CD4-positive, alpha-beta T cell (primary cell): Measurements from ENCODE around the gene PCDHAC2. TPM values are rescaled to one million over a fixed set of nuclear protein-coding genes. Genes with fewer than 3 reads are reported as not detected.
A peak's percentile ranks its signal among the peaks of the same experiment; 100 is the strongest.

Experiments used
- ATAC-seq: fragments of 200-7000 bp; cut with Tn5 transposase; one replicate; pipeline ENCODE4 v1.10.0; 2022; ENCODE audit warnings: mild to moderate bottlenecking; ENCODE audit not compliant: poor library complexity
- CTCF ChIA-PET: fragments of 350-600 bp; sonication (Branson Sonifier 250); formaldehyde crosslinking; loops from one replicate; lab custom pipeline; 2021; ENCODE audit warnings: antibody characterized with exemption, inconsistent platforms; lab: Charles Lee
- POLR2A ChIA-PET: fragments of 350-600 bp; sonication (Branson Sonifier 250); formaldehyde crosslinking; loops from one replicate; lab custom pipeline; 2021; ENCODE audit warnings: antibody characterized with exemption, inconsistent platforms; lab: Charles Lee
- DNase-seq, 14 experiments: peaks; one replicate each; pipeline ENCODE4 v3.0.0-alpha.2; 2013 to 2020; ENCODE audit warnings: mixed read lengths in 2 of 14
- H3K27ac ChIP-seq, 2 donors: one replicate each; pipeline versions ENCODE4 v1.5.1 to v1.7.0; 2013; ENCODE audit warnings: low read length in 2 of 2, low read depth in 1 of 2, mild to moderate bottlenecking in 1 of 2
- H3K27me3 ChIP-seq, 2 experiments: 1 replicate in 1 of 2; 2 replicates in 1 of 2; pipeline versions ENCODE4 v1.6.1 to v1.7.0; 2013; ENCODE audit warnings: low read length in 2 of 2, control low read depth in 1 of 2, mild to moderate bottlenecking in 1 of 2, moderate library complexity in 1 of 2; ENCODE audit not compliant: insufficient read depth in 2 of 2, control insufficient read depth in 1 of 2
- H3K36me3 ChIP-seq: one replicate; pipeline ENCODE4 v1.6.1; 2013; ENCODE audit warnings: low read length, control low read depth; ENCODE audit not compliant: insufficient read depth
- H3K4me1 ChIP-seq: one replicate; pipeline ENCODE4 v1.6.1; 2013; ENCODE audit warnings: low read length, control low read depth; ENCODE audit not compliant: insufficient read depth
- H3K4me3 ChIP-seq: one replicate; pipeline ENCODE4 v1.5.1; 2013; ENCODE audit warnings: mild to moderate bottlenecking, low read length, moderate library complexity
- H3K9me3 ChIP-seq, 2 experiments: 1 replicate in 1 of 2; 2 replicates in 1 of 2; pipeline versions ENCODE4 v1.6.1 to v1.7.0; 2013; ENCODE audit warnings: low read length in 2 of 2, mild to moderate bottlenecking in 2 of 2, control low read depth in 1 of 2, moderate library complexity in 1 of 2; ENCODE audit not compliant: control insufficient read depth in 1 of 2, insufficient read depth in 1 of 2
- H3K27ac Mint-ChIP-seq: one replicate; pipeline ENCODE4 v1.8.0; 2020; ENCODE audit warnings: mixed read lengths
- H3K27me3 Mint-ChIP-seq: one replicate; pipeline ENCODE4 v1.8.0; 2021; ENCODE audit warnings: mixed read lengths
- H3K36me3 Mint-ChIP-seq: one replicate; pipeline ENCODE4 v1.8.0; 2021; ENCODE audit warnings: low read depth, mixed read lengths
- H3K4me1 Mint-ChIP-seq: one replicate; pipeline ENCODE4 v1.8.0; 2021; ENCODE audit warnings: low read depth, mixed read lengths
- H3K4me3 Mint-ChIP-seq: one replicate; pipeline ENCODE4 v1.8.0; 2020; ENCODE audit warnings: mild to moderate bottlenecking, mixed read lengths
- H3K9me3 Mint-ChIP-seq: one replicate; pipeline ENCODE4 v1.8.0; 2020; ENCODE audit warnings: mixed read lengths
- intact Hi-C, 2 experiments: fragments of 100-400 bp; cut with DNase I in 1 of 2; cut with micrococcal nuclease in 1 of 2; formaldehyde crosslinking; loops; one replicate each; pipeline versions ENCODE4 v1.15.1 to v1.9.0; 2023 to 2025; cut with DNase I, micrococcal nuclease
- total RNA-seq, 174 experiments: library from RNA in 2 of 174; stranded (reverse) in 2 of 174; gene quantifications; one replicate each; pipeline ENCODE4 v1.2.3 and lab custom pipeline; 2021 to 2026
- TF ChIP-seq, protein P1 (sequence below): fragments of 200-600 bp; IDR thresholded peaks from one replicate; pipeline ENCODE4 v1.8.0; 2022; ENCODE audit warnings: antibody characterized with exemption, mild to moderate bottlenecking

PCDHAC2 gene
- total RNA-seq, 2 experiments from 2014 or later: not detected

DNA sequence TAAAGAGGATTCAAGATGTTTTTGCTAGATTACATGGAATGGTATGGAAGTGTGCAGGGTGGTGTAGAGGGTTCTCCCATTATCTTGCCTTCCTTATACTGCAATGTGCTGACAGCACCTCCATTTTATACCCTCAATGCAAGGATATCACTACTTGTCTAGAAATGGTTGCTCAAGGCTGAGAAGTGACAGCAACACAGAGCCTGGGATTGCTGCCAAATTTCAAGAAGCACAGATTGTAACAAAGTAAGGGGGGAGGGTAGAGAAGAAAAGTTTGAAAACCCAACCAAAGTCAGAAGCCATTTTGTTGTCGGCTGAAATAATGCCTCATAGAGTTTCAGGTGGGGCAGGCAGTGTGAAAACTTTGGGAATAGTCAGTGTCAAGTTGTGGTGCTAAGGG lies 29.8 kb downstream of the PCDHAC2 start:
- CTCF ChIA-PET: no interaction called here
- no peaks in the 10 kb centered on the region for H3K9me3 Mint-ChIP-seq
- H3K4me3 ChIP-seq: no peak overlapping the region
- ATAC-seq (no peak), DNase-seq (no peak)
- H3K27me3 ChIP-seq: peaks cover 1 to 4% of the 10 kb centered on the region in 2 experiments
- H3K27me3 Mint-ChIP-seq: peaks cover 17% of the 10 kb centered on the region
- H3K4me1 ChIP-seq: no peaks in the 10 kb centered on the region
- POLR2A ChIA-PET: no interaction called here
- no peak overlapping the region for H3K27ac ChIP-seq
- TF ChIP-seq, protein P1, sequence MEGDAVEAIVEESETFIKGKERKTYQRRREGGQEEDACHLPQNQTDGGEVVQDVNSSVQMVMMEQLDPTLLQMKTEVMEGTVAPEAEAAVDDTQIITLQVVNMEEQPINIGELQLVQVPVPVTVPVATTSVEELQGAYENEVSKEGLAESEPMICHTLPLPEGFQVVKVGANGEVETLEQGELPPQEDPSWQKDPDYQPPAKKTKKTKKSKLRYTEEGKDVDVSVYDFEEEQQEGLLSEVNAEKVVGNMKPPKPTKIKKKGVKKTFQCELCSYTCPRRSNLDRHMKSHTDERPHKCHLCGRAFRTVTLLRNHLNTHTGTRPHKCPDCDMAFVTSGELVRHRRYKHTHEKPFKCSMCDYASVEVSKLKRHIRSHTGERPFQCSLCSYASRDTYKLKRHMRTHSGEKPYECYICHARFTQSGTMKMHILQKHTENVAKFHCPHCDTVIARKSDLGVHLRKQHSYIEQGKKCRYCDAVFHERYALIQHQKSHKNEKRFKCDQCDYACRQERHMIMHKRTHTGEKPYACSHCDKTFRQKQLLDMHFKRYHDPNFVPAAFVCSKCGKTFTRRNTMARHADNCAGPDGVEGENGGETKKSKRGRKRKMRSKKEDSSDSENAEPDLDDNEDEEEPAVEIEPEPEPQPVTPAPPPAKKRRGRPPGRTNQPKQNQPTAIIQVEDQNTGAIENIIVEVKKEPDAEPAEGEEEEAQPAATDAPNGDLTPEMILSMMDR: no peak
- H3K4me3 Mint-ChIP-seq: no peak overlapping the region
- H3K4me1 Mint-ChIP-seq: no peaks in the 10 kb centered on the region
- H3K9me3 ChIP-seq: no peaks in the 10 kb centered on the region
- no peaks in the 10 kb centered on the region for H3K36me3 Mint-ChIP-seq
- intact Hi-C loops: no loop called here
- H3K27ac Mint-ChIP-seq: no peak overlapping the region
- no peaks in the 10 kb centered on the region for H3K36me3 ChIP-seq

DNA sequence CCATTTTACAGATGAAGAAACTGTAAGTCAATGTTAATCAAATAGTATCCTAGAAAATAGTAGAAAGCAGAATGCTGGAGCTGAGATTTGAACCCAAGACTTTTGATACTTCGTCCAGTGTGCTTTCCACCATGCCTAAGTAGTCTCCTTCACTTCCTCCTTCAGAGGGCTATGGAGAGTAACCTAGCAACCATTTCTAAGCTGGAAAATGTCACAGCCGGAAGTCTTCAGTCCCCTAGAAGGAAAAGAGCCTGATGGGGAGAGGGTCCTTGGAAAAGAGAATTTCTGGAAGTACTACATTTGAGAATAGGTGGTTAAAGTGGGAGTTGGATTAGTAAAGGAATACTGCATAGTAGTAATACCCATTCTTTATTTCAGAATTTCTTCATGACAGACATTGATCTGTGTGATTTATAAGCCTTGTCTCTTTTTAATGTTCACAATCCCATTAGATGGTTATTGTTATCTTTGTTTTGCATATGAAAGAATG lies 32.7 kb downstream of the PCDHAC2 start:
- TF ChIP-seq, protein P1: no peak
- Histone ChIP-seq H3K4me1 (peaks cover 7% of the 10 kb centered on the region), H3K4me3 (no peak overlapping the region), H3K9me3 (peaks cover 0 to 6% of the 10 kb centered on the region in 2 experiments), H3K27me3 (peaks cover 16 to 25% of the 10 kb centered on the region in 2 experiments), H3K36me3 (no peaks in the 10 kb centered on the region), H3K27ac (no peak overlapping the region)
- H3K4me3 Mint-ChIP-seq: no peak overlapping the region
- POLR2A ChIA-PET: no interaction called here
- ATAC-seq (no peak), DNase-seq (no peak)
- H3K27me3 Mint-ChIP-seq: peaks cover 45% of the 10 kb centered on the region
- no peak overlapping the region for H3K27ac Mint-ChIP-seq
- intact Hi-C loops: no loop called here
- CTCF ChIA-PET: no interaction called here
- no peaks in the 10 kb centered on the region for H3K36me3 Mint-ChIP-seq
- no peaks in the 10 kb centered on the region for H3K9me3 Mint-ChIP-seq
- peaks cover 9% of the 10 kb centered on the region for H3K4me1 Mint-ChIP-seq

DNA sequence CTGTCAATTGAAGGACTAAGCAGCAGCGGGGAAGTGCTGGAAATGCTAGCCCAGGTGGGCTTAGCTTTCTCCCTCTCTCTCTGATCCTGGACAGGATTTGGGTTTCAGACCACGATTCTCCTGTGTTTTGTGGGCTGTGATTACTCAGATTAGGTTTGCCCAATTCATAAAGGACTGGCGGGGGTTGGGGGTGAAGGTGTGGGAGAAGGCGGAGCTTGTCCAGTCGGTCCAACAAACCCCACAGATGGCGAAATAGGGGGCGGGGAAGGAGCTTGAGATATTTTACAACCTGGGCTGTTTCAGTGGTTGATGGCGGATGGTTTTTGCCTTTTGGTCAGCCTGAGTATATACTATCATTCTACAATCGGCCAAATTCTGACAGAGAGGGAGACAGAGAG lies 35.2 kb downstream of the PCDHAC2 start:
- H3K9me3 Mint-ChIP-seq: no peaks in the 10 kb centered on the region
- no peaks in the 10 kb centered on the region for H3K36me3 ChIP-seq
- H3K9me3 ChIP-seq: peaks cover 0 to 6% of the 10 kb centered on the region in 2 experiments
- H3K27ac Mint-ChIP-seq: no peak overlapping the region
- ChIA-PET CTCF (no interaction called here), POLR2A (no interaction called here)
- intact Hi-C loops: no loop called here
- H3K27me3 Mint-ChIP-seq: peaks cover 61% of the 10 kb centered on the region
- no peaks in the 10 kb centered on the region for H3K36me3 Mint-ChIP-seq
- H3K4me3 Mint-ChIP-seq: peak overlapping the region; percentile 17
- peaks cover 7% of the 10 kb centered on the region for H3K4me1 ChIP-seq
- no peak for DNase-seq
- no peak overlapping the region for H3K27ac ChIP-seq
- no peak overlapping the region for H3K4me3 ChIP-seq
- peaks cover 9% of the 10 kb centered on the region for H3K4me1 Mint-ChIP-seq
- TF ChIP-seq, protein P1: no peak
- peaks cover 25% of the 10 kb centered on the region in 2 experiments for H3K27me3 ChIP-seq
- no peak for ATAC-seq
